Right kidney (tissue), 1 donor: Measurements from ENCODE around the gene S100A7A.
"Not testable (repeated sequence)": the region's sequence is repeated elsewhere in the genome, so short reads cannot be mapped to it uniquely, and the experiment has no call there.

Source experiments
- DNase-seq: peaks from one replicate; pipeline ENCODE4 v3.0.0-alpha.2; 2016

The S100A7A gene

GRCh38 chr1:153395136-153395685 lies 21.1 kb upstream of the S100A7A start:
- no peak for DNase-seq

- no peak for DNase-seq
Observed at GRCh38 chr1:153395776-153396175, 20.5 kb upstream of the S100A7A start.

DNA sequence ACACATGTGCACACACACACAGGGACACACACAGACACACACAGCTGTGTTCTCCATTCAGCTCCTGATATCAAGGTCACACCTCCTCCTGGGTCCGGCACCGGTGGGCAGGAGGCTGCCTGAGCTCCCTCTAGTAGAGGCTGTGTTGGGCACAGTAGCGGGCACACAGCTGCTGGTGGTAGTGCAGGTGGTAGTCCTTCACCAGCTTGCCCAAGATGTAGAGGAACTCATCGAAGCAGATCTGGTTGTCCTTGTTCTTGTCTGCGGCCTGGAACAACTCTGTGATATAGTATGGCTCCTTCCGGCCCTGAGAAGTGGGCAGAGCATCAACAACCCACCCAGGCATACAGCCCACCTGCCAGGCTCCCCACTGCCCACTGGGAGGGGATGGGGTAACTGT lies 19.9 kb upstream of the S100A7A start:
- DNase-seq, result no peak

- DNase-seq, result no peak
Observed at GRCh38 chr1:153397051-153397923, 19.0 kb upstream of the S100A7A start.

GRCh38 chr1:153397924-153398651 lies 18.2 kb upstream of the S100A7A start:
- no peak for DNase-seq

DNA sequence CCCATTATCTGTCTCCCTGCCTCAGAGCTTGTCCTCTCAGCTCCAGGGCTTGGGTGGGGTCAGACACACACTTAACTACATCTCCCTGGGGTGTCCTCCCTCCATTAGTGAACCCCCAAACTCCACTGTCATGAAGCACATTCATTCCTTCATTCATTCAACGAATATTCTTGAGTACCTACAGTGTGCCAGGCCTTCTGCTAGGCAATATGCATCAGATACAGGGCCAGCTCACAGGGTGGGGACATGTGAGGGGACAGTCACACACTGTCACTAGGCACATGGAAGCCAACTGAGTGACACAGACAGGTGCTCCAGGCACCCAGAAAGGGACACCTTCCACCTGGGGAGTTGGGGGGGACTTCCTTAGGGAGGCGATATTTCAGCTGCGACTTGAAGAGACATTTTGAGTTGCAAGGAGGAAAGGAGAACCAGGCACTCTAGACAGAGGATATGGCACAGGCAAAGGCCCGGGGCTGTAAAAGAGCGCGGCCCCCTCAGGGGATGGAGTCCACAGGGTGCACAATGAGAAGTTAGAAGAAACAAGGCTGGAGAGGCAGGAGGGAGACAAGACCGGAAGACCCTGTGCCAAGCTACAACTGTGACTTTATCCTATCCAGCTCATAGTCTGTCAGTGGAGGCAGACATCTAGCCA lies 16.8 kb upstream of the S100A7A start:
- no peak for DNase-seq

- no peak for DNase-seq
Observed at GRCh38 chr1:153400244-153400643, 16.1 kb upstream of the S100A7A start.

DNA sequence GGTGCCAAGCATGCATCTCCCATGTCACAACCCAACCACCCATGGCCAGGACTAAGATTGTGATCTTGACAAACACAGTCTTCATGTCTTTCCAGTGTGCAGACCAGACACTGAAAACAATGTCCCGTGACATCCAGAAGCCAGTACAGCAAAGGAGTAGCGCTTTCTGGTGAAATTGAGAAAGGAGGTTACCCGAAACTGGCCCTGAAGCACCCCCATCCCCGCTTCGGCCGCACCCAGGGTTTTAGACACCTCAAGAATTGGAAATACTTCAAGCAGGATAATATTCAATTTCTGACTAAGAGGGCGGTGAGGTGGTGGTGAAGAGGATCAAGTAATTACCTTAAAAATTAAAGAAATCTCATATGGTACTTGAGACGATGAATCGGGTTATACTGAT lies 14.9 kb upstream of the S100A7A start:
- DNase-seq, result no peak

DNA sequence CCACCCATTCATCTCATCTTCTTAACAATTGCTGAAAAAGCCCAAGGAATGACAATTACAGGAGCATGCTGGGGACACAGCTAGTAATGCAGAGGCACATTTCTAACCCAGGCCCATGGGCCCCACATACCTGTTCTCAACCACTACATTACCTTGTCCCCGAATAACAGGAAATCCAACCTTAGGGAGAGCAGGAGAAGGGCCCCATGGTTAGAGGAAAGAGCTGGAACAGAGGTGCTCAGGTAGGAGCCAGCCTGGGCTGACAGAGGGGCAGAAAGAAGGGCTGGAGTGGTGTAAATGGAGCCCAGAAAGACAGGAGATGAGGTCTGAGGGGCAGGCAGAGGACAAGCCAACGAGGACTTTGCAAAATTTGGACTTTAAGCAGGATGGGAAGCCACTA lies 14.1 kb upstream of the S100A7A start:
- DNase-seq, result no peak

- DNase-seq, result no peak
Observed at GRCh38 chr1:153403421-153404085, 12.8 kb upstream of the S100A7A start.

DNA sequence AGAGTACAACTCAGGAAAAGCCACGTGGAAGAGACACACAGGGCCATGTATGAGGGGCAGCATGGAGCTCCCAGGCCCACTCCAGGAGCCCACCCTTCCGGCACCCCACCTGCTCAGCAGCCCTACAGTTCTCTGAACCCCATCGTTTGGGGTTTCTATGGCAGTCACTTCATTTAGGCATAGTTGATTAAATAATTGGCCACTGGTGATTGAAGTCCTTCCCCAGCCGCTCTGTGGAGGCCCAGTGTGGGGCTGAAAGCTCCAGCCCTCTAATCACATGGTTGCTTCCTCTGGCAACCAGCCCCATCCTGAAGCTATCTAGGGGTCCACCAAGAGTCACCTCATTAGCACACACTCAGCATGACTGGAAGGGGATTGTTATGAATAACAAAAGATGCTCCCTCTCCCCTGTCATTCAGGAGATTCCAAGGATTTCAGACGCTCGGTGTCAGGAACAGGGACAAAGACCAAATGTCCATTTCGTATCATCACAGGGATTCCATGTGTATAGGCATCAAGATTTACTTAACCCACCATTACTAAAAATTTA lies 12.2 kb upstream of the S100A7A start:
- DNase-seq, result no peak

DNA sequence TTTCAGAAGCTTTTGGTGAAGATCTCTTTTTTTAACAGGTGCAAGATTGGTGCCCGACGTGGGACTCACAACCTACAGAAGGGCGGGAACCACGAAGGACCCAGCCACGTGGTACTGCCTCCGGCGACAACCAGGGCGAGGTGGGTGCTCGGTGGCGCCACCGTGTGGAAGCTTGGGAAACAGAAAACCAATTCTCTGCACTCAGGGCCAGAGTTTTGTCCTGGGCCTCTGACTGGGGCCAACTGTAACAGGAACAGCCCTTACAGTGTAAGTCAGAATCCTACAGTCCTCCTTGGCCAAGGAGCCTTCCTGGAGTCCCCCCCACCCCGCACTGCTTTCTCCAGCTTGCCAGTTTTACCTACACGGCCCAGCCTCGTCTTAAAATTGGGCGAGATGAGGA lies 11.6 kb upstream of the S100A7A start:
- no peak for DNase-seq

GRCh38 chr1:153405825-153406599 lies 10.3 kb upstream of the S100A7A start:
- not testable (repeated sequence) for DNase-seq

DNA sequence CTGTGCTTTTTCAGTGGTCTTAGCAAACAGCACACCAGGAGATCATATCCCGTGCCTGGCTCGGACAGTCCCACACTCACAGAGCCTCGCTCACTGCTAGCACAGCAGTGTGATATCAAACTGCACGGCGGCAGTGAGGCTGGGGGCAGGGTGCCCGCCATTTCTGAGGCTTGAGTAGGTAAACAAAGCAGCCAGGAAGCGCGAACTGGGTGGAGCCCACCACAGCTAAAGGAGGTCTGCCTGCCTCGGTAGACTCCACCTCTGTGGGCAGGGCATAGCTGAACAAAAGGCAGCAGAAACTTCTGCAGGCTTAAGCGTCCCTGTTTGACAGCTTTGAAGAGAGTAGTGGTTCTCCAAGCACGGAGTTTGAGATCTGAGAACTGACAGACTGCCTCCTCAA lies 9.0 kb upstream of the S100A7A start:
- DNase-seq, result not testable (repeated sequence)

DNA sequence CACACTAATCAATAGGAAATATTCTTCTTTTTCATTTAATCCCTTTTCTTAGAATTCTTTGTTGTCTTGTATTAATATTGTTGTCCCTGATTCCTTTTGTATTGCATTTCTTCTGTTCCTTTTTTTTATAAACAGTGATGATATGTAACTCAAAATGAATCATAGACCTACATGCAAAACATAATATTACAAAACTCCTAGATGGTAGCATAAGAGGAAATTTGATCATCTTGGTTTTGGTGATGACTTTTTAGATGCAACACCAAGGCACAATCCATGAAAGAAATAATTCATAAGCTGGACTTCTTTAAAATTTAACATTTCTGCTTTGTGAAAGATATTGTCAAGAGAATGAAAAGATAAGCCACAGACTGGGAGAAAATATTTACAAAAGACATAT lies 2.4 kb upstream of the S100A7A start:
- DNase-seq, result not testable (repeated sequence)

DNA sequence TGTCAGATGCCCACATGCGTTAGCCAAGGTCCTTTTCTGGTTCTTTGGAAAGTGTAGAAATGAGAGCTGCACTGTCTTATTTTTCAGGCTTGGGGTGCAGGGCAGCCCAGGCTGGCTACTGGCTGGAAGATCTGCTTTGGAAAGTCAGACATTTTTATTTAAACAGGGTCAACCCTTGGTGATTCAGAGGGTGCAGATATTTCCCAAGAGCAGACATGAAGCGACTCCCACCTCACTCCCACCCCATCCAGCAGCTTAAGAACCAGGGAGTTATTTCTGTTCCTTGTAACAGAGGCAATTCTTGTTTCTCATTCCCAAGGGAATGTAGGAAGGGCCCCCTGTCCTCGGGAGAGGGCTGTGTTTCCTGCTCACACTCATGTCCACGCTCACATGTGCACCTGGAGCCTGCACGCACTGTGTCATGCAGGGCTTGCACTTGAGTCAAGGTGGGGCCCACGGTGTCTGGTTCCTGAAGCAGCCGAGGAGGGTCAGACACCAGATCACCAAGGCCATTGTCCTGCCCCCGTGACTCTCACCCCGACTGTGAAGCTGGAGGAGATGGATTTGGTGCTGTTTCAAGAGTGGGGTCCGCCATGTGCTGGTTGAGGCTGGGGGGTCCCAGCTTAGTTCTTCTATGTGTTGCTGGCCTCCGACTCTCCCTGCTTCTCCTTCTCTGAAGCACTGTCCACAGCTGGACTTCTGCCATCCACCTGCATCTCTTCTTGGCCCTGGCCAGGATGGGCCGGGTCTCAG lies 992 bp downstream of the S100A7A start:
- no peak for DNase-seq

DNA sequence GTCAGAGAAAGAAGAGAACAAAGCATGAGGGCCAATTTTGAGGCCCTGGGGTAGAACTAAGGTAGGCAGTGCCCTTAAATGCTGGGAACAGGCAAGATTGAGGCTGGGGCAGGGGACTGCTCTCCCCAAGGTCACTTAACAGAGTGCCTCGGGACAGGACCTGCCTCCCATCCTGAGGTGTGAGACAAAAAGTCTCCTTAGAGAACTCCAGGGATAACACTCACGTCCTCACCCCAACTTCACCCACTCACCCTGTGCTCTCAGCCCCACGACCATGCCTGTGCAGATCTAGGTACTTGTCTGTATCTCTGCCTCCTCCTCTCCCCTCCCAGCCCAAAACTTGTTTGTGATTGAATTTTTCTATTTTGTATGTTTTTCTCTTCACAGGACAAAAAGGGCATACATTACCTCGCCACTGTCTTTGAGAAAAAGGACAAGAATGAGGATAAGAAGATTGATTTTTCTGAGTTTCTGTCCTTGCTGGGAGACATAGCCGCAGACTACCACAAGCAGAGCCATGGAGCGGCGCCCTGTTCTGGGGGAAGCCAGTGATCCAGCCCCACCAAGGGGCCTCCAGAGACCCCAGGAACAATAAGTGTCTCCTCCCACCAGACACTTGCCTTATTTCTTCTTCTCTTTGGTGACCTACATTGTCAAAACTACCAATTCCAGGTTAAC lies 2.6 kb downstream of the S100A7A start:
- DNase-seq, result not testable (repeated sequence)

DNA sequence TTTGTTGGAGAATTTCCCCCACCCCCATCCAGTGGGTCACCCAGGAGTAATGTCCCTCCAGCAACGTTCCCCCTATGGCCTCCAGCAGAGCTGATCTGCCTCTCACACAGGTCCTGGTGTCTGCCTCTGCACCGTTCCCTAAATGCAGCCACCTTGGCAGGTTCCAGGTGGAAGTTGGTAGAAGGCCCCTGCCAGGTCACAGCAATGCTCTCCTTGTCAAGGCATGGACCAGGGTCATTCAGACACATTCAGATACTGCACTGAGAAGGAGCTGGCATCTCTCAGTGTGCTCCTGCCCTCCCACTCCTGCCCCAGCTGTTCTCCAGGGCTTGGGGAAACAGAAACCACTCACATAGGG lies 3.1 kb downstream of the S100A7A start:
- DNase-seq, result not testable (repeated sequence)

GRCh38 chr1:153420306-153420705 lies 4.0 kb downstream of the S100A7A start:
- DNase-seq, result no peak
